Measurements from ENCODE around the gene TMUB2.

TMUB2 gene

GRCh38 chr17:44203731-44204440 lies 17.1 kb downstream of the TMUB2 start:
- FAIRE-seq, result peak; percentile 75

GRCh38 chr17:44204441-44204882 lies 17.7 kb downstream of the TMUB2 start:
- FAIRE-seq, result no peak

- FAIRE-seq, result no peak
Observed at GRCh38 chr17:44205962-44206824, 19.4 kb downstream of the TMUB2 start.

- FAIRE-seq, result no peak
Observed at GRCh38 chr17:44206825-44207155, 20.0 kb downstream of the TMUB2 start.

- FAIRE-seq, result no peak
Observed at GRCh38 chr17:44207319-44207718, 20.5 kb downstream of the TMUB2 start.

GRCh38 chr17:44207743-44208142 lies 21.0 kb downstream of the TMUB2 start:
- FAIRE-seq, result no peak

GRCh38 chr17:44209786-44210341 lies 23.1 kb downstream of the TMUB2 start:
- no peak for FAIRE-seq

GRCh38 chr17:44210342-44211192 lies 23.8 kb downstream of the TMUB2 start:
- no peak for FAIRE-seq

GRCh38 chr17:44211281-44212265 lies 24.8 kb downstream of the TMUB2 start:
- no peak for FAIRE-seq

- no peak for FAIRE-seq
Observed at GRCh38 chr17:44212507-44213402, 26.0 kb downstream of the TMUB2 start.

- FAIRE-seq, result no peak
Observed at GRCh38 chr17:44213403-44214229, 26.8 kb downstream of the TMUB2 start.

GRCh38 chr17:44214230-44214494 lies 27.4 kb downstream of the TMUB2 start:
- FAIRE-seq, result no peak

GRCh38 chr17:44214896-44215295 lies 28.1 kb downstream of the TMUB2 start:
- no peak for FAIRE-seq

- FAIRE-seq, result no peak
Observed at GRCh38 chr17:44216173-44216572, 29.4 kb downstream of the TMUB2 start.

GRCh38 chr17:44216694-44217093 lies 29.9 kb downstream of the TMUB2 start:
- FAIRE-seq, result no peak

- no peak for FAIRE-seq
Observed at GRCh38 chr17:44217738-44218343, 31.1 kb downstream of the TMUB2 start.

- no peak for FAIRE-seq
Observed at GRCh38 chr17:44218344-44219107, 31.8 kb downstream of the TMUB2 start.

- no peak for FAIRE-seq
Observed at GRCh38 chr17:44219108-44219615, 32.4 kb downstream of the TMUB2 start.

Data from TTC549 (cell line).